ENCODE data around the gene EVX1. TPM values are rescaled to one million over a fixed set of nuclear protein-coding genes. Genes with fewer than 3 reads are reported as not detected.

EVX1 gene
- total RNA-seq, 6 donors from 2014 or later: not detected

DNA sequence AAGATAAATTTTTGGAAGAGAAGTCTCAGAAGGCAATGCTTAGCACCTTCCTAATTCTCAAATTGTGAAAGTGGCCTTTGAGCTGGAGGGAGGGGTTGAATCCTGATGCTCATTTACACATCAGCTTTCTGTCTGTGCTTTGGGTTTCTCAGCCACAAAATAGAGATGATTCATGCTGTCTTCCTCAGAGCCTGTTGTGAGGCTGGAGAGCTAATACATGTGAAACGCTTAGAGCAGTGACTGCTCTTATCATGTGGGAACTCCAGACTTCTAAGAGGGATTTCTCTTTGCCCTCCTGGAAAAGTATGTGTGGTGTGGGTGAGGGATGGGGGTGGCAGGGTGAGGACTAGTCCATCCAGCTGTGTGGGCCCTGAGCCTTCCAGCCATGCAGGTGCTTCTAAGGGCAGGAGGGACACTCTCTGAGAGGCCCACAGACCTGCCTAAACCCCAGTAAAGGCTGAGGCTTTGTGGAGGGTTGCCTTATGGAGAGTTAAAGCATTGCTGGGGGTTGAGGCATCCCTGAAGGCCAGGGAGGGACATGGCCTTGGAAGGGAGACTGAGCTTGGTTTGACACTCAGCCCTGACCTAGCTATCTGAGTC lies 4.8 kb upstream of the EVX1 start:
- ATAC-seq (ENCODE audit: low FRiP score in 2 of 2) (no peak), DNase-seq (no peak)
- Histone ChIP-seq H3K27ac (no peak overlapping the region), H3K9me3 (no peaks in the 10 kb centered on the region), H3K4me1 (peaks cover 10 to 27% (median 25%) of the 10 kb centered on the region in 4 donors), H3K27me3 (peaks cover 0 to 66% (median 41%) of the 10 kb centered on the region in 4 donors), H3K36me3 (no peaks in the 10 kb centered on the region), H3K4me3 (no peak overlapping the region)
- TF ChIP-seq POLR2AphosphoS5 (IDR thresholded peaks at IDR 0.05) (no peak), POLR2A (IDR thresholded peaks at IDR 0.05) (no peak), EP300 (IDR thresholded peaks at IDR 0.05) (no peak), CTCF (IDR thresholded peaks at IDR 0.05) (no peak)
- 95 to 100% methylated on average over 1 of the region's 1 CpG for WGBS, 2 donors

DNA sequence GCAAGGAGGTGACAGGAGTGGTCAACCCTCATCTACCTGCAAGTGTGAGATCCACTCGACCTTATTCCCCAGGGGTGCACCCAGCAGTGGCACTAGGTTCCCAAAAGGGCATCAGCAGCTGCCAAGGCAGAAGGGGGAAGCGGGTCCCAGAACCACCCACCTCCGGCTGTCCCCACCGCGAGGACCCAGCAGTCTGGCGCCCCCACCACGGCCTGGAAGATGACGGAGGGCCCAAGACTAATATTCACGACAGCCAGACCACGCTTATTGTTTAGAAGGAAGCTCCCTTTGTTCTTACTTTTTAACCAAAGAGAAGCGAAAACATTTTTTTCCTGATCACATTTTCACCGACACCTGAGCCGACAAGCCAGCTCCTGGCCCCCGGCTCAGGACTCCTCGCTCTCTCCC lies 3.6 kb upstream of the EVX1 start:
- H3K36me3 ChIP-seq: no peaks in the 10 kb centered on the region
- no peak overlapping the region for H3K27ac ChIP-seq
- H3K9me3 ChIP-seq: no peaks in the 10 kb centered on the region
- DNase-seq: no peak
- peaks cover 14 to 38% (median 32%) of the 10 kb centered on the region in 4 donors for H3K4me1 ChIP-seq
- no peak overlapping the region for H3K4me3 ChIP-seq
- WGBS, 2 donors: 34 to 48% methylated on average over 14 to 15 of the region's 15 CpGs
- H3K27me3 ChIP-seq: peaks cover 0 to 77% (median 50%) of the 10 kb centered on the region in 4 donors
- no peak for ATAC-seq (ENCODE audit: low FRiP score in 2 of 2)
- no peak for TF ChIP-seq CTCF (IDR thresholded peaks at IDR 0.05)

- no peak for ATAC-seq (ENCODE audit: low FRiP score in 2 of 2)
- peak in 1 of 2 donors; percentile 81 for DNase-seq
- 3 to 5% methylated on average over 34 to 41 of the region's 55 CpGs for WGBS, 2 donors
- no peaks in the 10 kb centered on the region for H3K36me3 ChIP-seq
- peaks cover 14 to 38% (median 32%) of the 10 kb centered on the region in 4 donors for H3K4me1 ChIP-seq
- TF ChIP-seq POLR2A (IDR thresholded peaks at IDR 0.05) (no peak), CTCF (IDR thresholded peaks at IDR 0.05) (no peak), POLR2AphosphoS5 (IDR thresholded peaks at IDR 0.05) (no peak)
- H3K27me3 ChIP-seq: peaks cover 0 to 80% (median 56%) of the 10 kb centered on the region in 4 donors
- H3K4me3 ChIP-seq: peak overlapping the region in 1 of 4 donors; percentile 15
- H3K27ac ChIP-seq: no peak overlapping the region
- H3K9me3 ChIP-seq: no peaks in the 10 kb centered on the region
Measured at GRCh38 chr7:27239387-27240014, 3.1 kb upstream of the EVX1 start.

DNA sequence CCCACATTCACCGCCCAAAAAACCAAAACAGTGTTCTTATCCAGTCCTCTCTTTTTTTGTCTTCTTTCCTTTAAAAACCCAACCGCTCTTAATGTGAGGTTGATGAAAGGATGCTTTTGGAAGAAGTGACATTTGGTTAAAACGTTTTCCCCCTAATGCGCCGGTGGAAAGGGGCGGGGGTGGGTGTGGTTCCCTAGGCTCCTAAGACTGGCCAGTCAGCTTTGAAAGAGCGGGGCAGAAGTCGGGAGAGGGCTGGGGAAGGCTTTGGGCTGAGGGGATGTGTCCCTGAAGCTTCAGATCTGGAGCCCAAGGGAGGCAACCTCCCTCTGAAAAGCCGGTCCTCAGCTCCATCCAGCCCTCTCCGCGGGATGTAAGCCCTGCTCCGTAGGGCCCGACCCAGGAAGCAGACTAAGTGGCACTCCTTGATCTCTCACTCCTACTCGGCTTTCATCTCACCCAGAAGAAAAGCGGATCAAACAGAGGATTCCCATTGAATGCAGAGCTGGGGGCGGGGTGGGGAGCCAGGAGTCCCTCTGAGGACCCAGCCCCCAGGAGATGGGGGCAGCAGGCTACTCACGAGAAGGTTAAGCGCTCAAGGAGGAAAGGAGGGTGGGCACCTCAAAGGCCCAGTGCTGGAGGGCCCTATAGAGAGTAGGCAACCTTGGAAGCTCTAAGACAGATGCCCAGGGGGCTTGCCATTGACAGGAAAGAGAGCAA lies 2.4 kb upstream of the EVX1 start:
- peaks cover 0 to 82% (median 62%) of the 10 kb centered on the region in 4 donors for H3K27me3 ChIP-seq
- no peaks in the 10 kb centered on the region for H3K9me3 ChIP-seq
- no peak for TF ChIP-seq POLR2A (IDR thresholded peaks at IDR 0.05)
- no peak for TF ChIP-seq EP300 (IDR thresholded peaks at IDR 0.05)
- no peak for TF ChIP-seq POLR2AphosphoS5 (IDR thresholded peaks at IDR 0.05)
- TF ChIP-seq CTCF (IDR thresholded peaks at IDR 0.05): no peak
- ATAC-seq (ENCODE audit: low FRiP score in 2 of 2) (no peak), DNase-seq (no peak)
- WGBS, 2 donors: 6 to 11% methylated on average over 17 to 18 of the region's 18 CpGs
- H3K27ac ChIP-seq: no peak overlapping the region
- no peaks in the 10 kb centered on the region for H3K36me3 ChIP-seq
- peaks cover 14 to 41% (median 35%) of the 10 kb centered on the region in 4 donors for H3K4me1 ChIP-seq
- no peak overlapping the region for H3K4me3 ChIP-seq
